RPMI8226 (cell line): ENCODE measurements around the gene MAPK8.
"Not testable (repeated sequence)": the region's sequence is repeated elsewhere in the genome, so short reads cannot be mapped to it uniquely, and the experiment has no call there.

Experiments
- DNase-seq: peaks from one replicate; pipeline ENCODE4 v3.0.0-alpha.2; 2015

The MAPK8 gene

DNA sequence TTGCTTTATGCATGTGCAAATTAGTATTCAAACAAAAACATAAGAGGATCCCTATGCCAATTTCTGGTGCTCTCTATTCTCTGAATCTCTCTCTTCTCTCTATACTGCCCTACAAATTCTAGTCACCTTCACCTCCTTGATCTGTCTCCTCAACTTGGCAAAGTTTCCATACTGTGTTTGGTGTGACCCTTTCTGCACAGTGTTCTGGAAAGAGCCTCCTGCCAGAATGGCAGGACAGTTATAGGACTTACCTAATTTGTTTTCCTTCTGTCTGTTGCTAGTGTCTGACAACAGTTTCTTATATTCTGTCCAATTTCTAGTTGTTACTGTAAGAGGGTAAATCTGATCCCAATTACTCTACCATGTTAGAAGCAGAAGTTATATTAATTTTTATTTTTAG, 34.3 kb downstream of the MAPK8 start:
- no peak for DNase-seq

GRCh38 chr10:48343106-48343505, 36.6 kb downstream of the MAPK8 start:
- DNase-seq, result no peak

- DNase-seq, result peak; percentile 84
Measured at GRCh38 chr10:48343921-48344598, 37.6 kb downstream of the MAPK8 start.

DNA sequence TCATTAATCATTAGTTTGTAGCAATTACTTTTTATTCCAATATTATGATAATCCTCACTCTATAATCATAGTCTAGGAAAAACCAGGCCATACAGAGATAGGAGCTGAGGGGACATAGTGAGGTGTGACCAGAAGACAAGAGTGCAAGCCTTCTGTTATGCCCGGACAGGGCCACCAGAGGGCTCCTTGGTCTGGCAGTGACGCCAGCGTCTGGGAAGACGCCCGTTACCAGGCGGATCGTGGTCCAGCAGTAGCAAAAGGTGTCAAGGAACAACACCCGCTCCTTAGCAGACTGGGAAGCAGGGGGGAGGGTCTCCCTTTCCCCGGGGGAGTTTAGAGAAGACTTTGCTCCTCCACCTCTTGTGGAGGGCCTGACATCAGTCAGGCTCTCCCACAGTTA, 39.8 kb downstream of the MAPK8 start:
- not testable (repeated sequence) for DNase-seq

- DNase-seq, result not testable (repeated sequence)
Measured at GRCh38 chr10:48347539-48347938, 41.1 kb downstream of the MAPK8 start.

GRCh38 chr10:48347943-48348342, 41.5 kb downstream of the MAPK8 start:
- DNase-seq, result not testable (repeated sequence)

DNA sequence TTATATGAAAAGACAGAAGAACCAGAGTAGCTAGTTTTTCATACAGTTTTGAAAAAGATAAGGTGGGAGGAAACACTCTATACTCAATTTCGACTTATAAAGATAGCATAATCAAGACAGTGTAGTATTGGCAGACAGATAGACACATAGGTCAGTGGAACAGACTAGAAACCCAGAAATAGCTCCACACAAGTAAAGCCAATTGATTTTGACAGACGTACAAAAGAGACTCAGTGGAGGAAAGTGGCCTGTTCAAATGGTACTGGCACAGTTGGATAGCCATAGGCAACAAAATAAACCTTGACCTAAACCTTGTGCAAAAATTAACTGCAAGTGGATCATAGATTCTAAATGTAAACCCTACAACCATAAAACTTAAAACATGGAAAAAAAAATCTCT, 46.8 kb downstream of the MAPK8 start:
- no peak for DNase-seq

DNA sequence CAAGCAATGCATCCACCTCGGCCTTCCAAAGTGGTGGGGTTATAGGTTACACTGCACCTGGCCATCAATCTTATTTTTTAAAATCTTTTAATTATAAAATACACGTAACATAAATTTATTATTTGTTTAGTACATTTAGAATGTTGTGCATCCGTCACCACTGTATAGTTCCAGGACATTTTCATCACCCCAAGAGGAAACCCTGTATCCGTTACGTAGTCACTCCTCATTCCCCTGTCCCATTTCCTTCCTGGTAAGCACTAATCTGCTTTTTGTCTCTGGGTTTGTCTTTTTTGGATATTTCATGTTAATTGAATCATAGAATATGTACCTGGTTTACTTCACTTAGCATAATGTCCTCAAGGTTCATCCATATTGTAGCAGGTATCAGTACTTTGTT, 51.2 kb downstream of the MAPK8 start:
- no peak for DNase-seq

DNA sequence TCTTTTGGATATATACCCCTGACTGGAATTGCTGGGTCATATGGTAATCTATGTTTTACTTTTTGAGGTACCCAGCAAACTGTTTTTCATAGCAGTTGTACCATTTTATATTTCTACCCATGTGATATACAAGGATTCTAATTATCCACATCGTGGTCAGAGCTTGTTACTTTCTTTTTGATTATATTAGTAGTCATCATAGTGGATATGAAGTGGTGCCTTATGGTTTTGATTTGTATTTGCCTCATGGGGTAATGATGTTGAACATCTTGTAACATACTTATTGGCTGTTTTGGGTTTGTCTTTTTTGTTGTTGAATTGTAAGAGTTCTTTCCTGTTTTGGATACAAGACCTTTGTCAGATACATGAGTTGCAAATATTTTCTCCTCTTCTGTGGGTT, 51.7 kb downstream of the MAPK8 start:
- DNase-seq, result no peak

GRCh38 chr10:48358838-48359237, 52.4 kb downstream of the MAPK8 start:
- no peak for DNase-seq

DNA sequence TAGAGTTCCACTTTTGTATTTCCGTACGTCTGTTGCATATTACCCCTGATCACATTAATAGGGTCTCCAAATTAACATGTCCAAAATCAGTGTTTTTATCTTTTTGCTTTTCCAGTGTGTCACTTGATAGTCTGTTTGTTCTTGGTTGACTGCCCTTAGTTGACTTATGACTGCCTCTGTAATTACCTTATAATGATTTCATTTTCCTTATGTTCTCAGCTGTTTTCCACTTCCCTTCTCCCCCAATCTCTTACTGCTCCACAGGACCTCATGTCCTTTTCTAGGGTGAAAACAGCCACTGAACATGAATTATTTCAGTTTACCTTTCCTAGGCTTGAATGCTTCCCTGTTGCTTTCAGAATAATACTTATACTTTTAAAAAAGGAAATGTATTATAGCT, 54.7 kb downstream of the MAPK8 start:
- no peak for DNase-seq

DNA sequence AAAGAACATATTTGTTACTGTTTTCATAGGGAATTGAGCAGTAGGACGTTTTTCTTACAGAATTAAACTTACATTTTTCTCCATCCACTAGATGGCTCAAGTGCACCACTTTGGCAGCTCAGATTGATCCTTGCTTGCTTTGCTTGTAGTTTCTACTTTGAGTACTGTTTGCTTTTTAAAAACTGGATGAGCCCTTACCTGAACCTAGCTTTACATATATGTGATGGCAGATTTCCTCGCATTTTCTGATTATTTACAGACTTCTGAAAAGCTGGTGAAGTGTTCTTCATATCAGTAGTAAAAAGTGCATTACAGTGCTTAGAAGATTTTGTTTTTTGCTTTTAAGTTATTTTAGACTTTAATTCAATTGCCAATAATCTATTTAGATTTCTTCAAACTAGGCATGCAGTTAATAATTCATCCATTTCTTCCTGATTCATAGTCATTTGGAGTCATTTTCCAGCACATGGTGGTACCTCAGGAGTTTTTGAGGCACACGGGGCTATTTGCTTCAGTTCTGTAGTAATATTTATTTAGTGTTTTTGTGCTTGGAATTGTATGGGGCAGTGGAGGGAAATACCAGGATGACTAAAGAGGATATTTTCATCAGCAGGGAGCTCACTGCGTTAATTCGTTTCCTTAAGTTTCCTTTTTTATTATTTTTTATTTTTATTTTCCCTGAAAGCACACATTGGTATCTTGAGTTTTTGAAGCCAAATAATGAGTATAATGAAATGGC, 57.3 kb downstream of the MAPK8 start:
- DNase-seq, result peak; percentile 51

DNA sequence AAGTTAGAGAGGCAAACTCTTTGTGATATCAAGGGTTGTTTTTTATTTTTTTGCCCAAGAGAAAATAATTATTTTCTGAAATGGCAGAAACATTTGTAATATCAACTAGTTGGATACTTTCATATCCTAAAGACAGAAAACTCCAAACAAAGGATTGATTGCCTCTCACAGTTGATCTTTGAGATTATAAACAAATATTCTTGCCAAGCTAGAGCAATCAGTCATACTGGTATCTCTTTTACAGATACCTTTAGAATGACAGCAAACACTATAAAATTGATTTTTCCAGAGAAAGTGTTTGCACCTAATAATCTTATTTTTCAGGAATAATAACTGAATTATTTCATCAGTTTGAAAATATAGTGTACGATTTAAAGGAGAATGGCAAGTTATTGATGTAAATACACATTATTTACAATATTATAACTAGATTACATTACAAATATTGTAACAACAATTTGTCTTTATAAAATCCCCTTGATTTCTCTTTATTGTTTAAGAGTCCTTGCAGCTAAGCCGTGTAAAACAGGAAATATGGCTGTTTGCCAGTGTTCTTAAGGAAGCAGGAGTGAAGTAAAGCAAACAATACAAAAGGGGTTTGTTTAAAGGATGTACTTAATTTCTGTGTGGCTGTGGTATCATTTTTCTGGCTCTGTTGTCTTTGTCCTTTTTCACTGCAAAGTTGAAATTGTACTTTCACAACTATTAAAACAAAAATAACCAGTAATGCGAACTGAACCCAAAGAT, 58.4 kb downstream of the MAPK8 start:
- no peak for DNase-seq

GRCh38 chr10:48365668-48366067, 59.2 kb downstream of the MAPK8 start:
- no peak for DNase-seq

- DNase-seq, result no peak
Measured at GRCh38 chr10:48366261-48366660, 59.8 kb downstream of the MAPK8 start.

- no peak for DNase-seq
Measured at GRCh38 chr10:48369501-48369900, 63.0 kb downstream of the MAPK8 start.

GRCh38 chr10:48377751-48378530, 71.5 kb downstream of the MAPK8 start:
- no peak for DNase-seq

- no peak for DNase-seq
Measured at GRCh38 chr10:48378675-48379074, 72.2 kb downstream of the MAPK8 start.

DNA sequence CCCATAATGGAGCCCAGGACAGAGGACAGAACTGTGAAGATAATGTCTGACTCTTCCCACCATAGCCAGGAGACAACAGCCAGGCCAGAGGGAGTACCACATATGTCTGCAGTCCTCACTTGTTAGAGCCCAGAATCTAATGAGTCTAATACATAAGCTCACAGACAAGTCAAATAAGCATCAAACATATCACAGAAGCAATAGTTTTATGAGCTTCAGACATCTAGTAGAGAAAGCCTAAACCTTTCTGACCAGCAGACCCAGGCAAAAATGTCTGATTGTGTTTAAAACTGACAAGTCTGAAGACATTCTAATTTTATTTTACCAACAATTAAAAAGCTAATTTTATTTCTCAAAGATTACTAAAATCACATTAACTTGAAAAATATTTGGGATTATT, 75.5 kb downstream of the MAPK8 start:
- no peak for DNase-seq

DNA sequence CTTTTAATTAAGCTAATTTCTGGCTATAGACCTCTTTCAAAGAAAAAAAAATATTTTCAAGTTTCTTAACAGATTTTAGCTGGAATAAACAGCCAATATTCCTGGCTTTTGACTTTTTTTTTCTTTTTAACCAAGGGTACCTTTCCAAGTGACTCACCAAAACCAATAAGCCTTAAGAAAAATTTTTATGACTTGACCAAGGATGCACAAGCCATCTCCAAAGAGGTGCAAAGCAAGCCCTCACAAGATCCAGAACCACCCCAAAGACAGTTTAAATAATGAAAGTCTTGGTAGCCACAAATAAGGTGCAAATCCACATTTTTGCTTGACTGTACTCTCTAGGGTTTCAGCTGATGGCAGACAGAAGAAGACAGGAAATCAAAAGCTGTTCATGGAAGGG, 76.5 kb downstream of the MAPK8 start:
- no peak for DNase-seq

DNA sequence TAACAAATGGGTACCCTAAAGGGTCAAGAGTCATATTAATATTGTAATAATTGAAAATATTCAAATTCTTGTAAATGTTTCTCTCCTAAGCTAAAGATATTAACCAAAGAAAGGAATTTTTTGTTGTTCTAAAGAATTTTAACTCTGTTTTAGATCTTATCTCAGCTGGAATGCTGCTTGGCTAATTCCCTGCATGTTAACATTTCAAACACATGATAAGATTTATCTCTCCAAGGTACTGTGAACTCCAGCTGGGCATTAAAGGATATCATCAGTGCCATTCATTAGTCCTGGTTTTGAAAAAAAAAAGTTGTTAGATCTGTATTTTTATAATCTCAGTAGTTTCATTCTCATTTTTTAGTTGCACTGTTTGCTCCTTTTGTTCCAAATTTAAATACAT, 76.9 kb downstream of the MAPK8 start:
- no peak for DNase-seq

GRCh38 chr10:48384699-48384982, 78.2 kb downstream of the MAPK8 start:
- no peak for DNase-seq

DNA sequence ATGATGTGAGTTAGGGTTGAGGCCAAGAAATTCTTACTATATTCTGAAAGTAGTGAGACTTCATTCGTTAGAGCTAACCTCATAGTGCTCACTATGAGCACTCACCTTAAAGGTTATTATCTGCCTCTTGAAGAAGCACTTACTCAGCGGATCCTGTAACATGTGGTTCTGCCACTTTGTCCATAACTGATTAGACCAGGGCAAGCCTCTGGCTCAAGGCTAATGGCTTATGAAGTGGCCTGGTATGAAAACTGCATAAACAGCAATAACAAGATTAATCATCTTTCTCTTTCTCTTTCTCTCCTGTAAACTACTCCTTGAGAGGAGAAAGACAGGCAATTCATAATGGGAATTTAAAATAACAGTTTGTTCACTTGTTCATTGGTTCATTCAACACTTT, 82.8 kb downstream of the MAPK8 start:
- peak; percentile 12 for DNase-seq
